Dedifferentiated amniotic fluid mesenchymal stem cell (primary cell): ENCODE measurements around the gene PDCD1LG2.
"Not testable (repeated sequence)": the region's sequence is repeated elsewhere in the genome, so short reads cannot be mapped to it uniquely, and the experiment has no call there.

ENCODE experiments used
- DNase-seq: peaks from one replicate; pipeline ENCODE4 v3.0.0-alpha.2; 2016; ENCODE audit errors: extremely low spot score

Gene PDCD1LG2

GRCh38 chr9:5510360-5510931 is at the start of gene PDCD1LG2:
PDCD1LG2 (plus strand) TSS chr9:5510531; CDS start chr9:5522547, 12,016 bp downstream.
- peak; percentile 80 for DNase-seq

- DNase-seq = not testable (repeated sequence)
Measured at GRCh38 chr9:5464831-5465330, 45.5 kb upstream of the PDCD1LG2 start.

- no peak for DNase-seq
Measured at GRCh38 chr9:5466005-5466404, 44.3 kb upstream of the PDCD1LG2 start.

GRCh38 chr9:5466766-5467165 is 43.6 kb upstream of the PDCD1LG2 start:
- DNase-seq = no peak

- no peak for DNase-seq
Measured at GRCh38 chr9:5468850-5469249, 41.5 kb upstream of the PDCD1LG2 start.

GRCh38 chr9:5470122-5470521 is 40.2 kb upstream of the PDCD1LG2 start:
- no peak for DNase-seq

- no peak for DNase-seq
Measured at GRCh38 chr9:5470816-5471215, 39.5 kb upstream of the PDCD1LG2 start.

GRCh38 chr9:5475611-5476010 is 34.7 kb upstream of the PDCD1LG2 start:
- DNase-seq = not testable (repeated sequence)

- DNase-seq = no peak
Measured at GRCh38 chr9:5478206-5478605, 32.1 kb upstream of the PDCD1LG2 start.

GRCh38 chr9:5479994-5480694 is 30.2 kb upstream of the PDCD1LG2 start:
- DNase-seq = no peak

- DNase-seq = no peak
Measured at GRCh38 chr9:5480919-5481318, 29.4 kb upstream of the PDCD1LG2 start.

- no peak for DNase-seq
Measured at GRCh38 chr9:5481322-5482040, 28.9 kb upstream of the PDCD1LG2 start.

- DNase-seq = no peak
Measured at GRCh38 chr9:5482194-5482593, 28.1 kb upstream of the PDCD1LG2 start.

GRCh38 chr9:5483306-5483705 is 27.0 kb upstream of the PDCD1LG2 start:
- no peak for DNase-seq

GRCh38 chr9:5485378-5486085 is 24.8 kb upstream of the PDCD1LG2 start:
- DNase-seq = no peak

GRCh38 chr9:5486988-5487387 is 23.3 kb upstream of the PDCD1LG2 start:
- DNase-seq = no peak

GRCh38 chr9:5488221-5489008 is 21.9 kb upstream of the PDCD1LG2 start:
- no peak for DNase-seq

GRCh38 chr9:5489630-5490490 is 20.5 kb upstream of the PDCD1LG2 start:
- DNase-seq = no peak

- no peak for DNase-seq
Measured at GRCh38 chr9:5492965-5493678, 17.2 kb upstream of the PDCD1LG2 start.
